ENCODE data around the gene UVRAG.

DNA sequence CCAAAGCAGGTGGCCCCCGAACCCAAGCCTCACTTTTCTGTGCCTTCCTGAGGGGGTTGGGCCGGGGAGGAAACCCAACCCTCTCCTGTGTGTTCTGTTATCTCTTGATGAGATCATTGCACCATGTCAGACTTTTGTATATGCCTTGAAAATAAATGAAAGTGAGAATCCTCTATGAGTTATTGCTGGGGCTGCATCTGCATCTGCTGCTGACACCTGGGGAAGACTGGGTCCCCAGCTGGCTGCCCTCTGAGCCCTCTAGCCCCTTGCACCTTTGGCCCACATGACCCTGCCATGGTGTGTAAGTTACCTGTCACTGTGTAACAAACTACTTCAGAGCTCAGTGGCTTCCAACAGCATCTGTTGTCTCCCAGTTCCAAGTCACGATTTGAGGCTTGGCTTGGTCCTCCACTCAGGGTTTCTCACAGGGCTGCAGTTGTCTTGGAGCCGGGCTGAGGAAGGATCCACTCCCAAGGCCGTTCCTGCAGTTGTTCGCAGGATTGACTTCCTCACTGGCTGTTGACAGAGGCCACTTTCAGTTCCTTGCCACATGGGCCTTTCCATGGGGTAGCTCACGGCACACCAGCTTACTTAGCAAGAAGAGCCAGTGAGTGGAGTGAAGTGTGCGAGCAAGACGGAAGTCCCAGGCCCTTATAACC is 13.5 kb upstream of the UVRAG start:
- TF ChIP-seq, protein P1, sequence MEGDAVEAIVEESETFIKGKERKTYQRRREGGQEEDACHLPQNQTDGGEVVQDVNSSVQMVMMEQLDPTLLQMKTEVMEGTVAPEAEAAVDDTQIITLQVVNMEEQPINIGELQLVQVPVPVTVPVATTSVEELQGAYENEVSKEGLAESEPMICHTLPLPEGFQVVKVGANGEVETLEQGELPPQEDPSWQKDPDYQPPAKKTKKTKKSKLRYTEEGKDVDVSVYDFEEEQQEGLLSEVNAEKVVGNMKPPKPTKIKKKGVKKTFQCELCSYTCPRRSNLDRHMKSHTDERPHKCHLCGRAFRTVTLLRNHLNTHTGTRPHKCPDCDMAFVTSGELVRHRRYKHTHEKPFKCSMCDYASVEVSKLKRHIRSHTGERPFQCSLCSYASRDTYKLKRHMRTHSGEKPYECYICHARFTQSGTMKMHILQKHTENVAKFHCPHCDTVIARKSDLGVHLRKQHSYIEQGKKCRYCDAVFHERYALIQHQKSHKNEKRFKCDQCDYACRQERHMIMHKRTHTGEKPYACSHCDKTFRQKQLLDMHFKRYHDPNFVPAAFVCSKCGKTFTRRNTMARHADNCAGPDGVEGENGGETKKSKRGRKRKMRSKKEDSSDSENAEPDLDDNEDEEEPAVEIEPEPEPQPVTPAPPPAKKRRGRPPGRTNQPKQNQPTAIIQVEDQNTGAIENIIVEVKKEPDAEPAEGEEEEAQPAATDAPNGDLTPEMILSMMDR (IDR thresholded peaks at IDR 0.05) = no peak
- TF ChIP-seq EP300 (IDR thresholded peaks at IDR 0.05) (no peak), POLR2A (IDR thresholded peaks at IDR 0.05) (no peak)

All from ovary (tissue), 3 donors.